Measurements from ENCODE around the gene OR2T34. TPM values are rescaled to one million over a fixed set of nuclear protein-coding genes. Genes with fewer than 3 reads are reported as not detected.

Gene OR2T34
- total RNA-seq, 1 donor from 2014 or later = not detected

GRCh38 chr1:248610301-248610700 is 35.7 kb upstream of the OR2T34 start:
- TF ChIP-seq CTCF (conservative IDR thresholded peaks at IDR 0.05; ENCODE audit: low read depth, low read length) = no peak
- no peak overlapping the region for H3K4me3 ChIP-seq (ENCODE audit: low read depth, low read length)
- DNase-seq (ENCODE audit: low read depth) = peak; percentile 26

GRCh38 chr1:248599396-248599795 is 24.8 kb upstream of the OR2T34 start:
- TF ChIP-seq CTCF (conservative IDR thresholded peaks at IDR 0.05; ENCODE audit: low read depth, low read length) = no peak
- no peak for DNase-seq (ENCODE audit: low read depth)

GRCh38 chr1:248597589-248597988 is 23.0 kb upstream of the OR2T34 start, which contains the start of gene OR2T10:
Gene OR2T10, minus strand, starts transcription at chr1:248597700. Its CDS starts 3,932 bp downstream, at chr1:248593768.
- DNase-seq (ENCODE audit: low read depth) = no peak
- no peak within 1 kb of the TSS for H3K4me3 ChIP-seq (ENCODE audit: low read depth, low read length)
- TF ChIP-seq CTCF (conservative IDR thresholded peaks at IDR 0.05; ENCODE audit: low read depth, low read length) = no peak

More at GRCh38 chr1:248599396-248599795, 24.8 kb upstream of the OR2T34 start:
- no peak overlapping the region for H3K4me3 ChIP-seq (ENCODE audit: low read depth, low read length)

GRCh38 chr1:248596615-248597014 is 22.1 kb upstream of the OR2T34 start:
- no peak for DNase-seq (ENCODE audit: low read depth)
- H3K4me3 ChIP-seq (ENCODE audit: low read depth, low read length) = no peak overlapping the region
- TF ChIP-seq CTCF (conservative IDR thresholded peaks at IDR 0.05; ENCODE audit: low read depth, low read length) = no peak

GRCh38 chr1:248593226-248593625 is 18.7 kb upstream of the OR2T34 start:
- no peak for DNase-seq (ENCODE audit: low read depth)
- no peak for TF ChIP-seq CTCF (conservative IDR thresholded peaks at IDR 0.05; ENCODE audit: low read depth, low read length)
- H3K4me3 ChIP-seq (ENCODE audit: low read depth, low read length) = no peak overlapping the region

GRCh38 chr1:248592655-248593054 is 18.1 kb upstream of the OR2T34 start:
- TF ChIP-seq CTCF (conservative IDR thresholded peaks at IDR 0.05; ENCODE audit: low read depth, low read length) = no peak
- no peak for DNase-seq (ENCODE audit: low read depth)
- H3K4me3 ChIP-seq (ENCODE audit: low read depth, low read length) = no peak overlapping the region

- TF ChIP-seq CTCF (conservative IDR thresholded peaks at IDR 0.05; ENCODE audit: low read depth, low read length) = no peak
- no peak for DNase-seq (ENCODE audit: low read depth)
- no peak overlapping the region for H3K4me3 ChIP-seq (ENCODE audit: low read depth, low read length)
Measured at GRCh38 chr1:248590055-248590454, 15.5 kb upstream of the OR2T34 start.
